Measurements from ENCODE around the gene PPP1R12B. TPM values are rescaled to one million over a fixed set of nuclear protein-coding genes. Genes with fewer than 3 reads are reported as not detected.

Gene PPP1R12B
- total and polyA plus RNA-seq, 4 donors: 4.0 to 31.6 (median 9.7) TPM

DNA sequence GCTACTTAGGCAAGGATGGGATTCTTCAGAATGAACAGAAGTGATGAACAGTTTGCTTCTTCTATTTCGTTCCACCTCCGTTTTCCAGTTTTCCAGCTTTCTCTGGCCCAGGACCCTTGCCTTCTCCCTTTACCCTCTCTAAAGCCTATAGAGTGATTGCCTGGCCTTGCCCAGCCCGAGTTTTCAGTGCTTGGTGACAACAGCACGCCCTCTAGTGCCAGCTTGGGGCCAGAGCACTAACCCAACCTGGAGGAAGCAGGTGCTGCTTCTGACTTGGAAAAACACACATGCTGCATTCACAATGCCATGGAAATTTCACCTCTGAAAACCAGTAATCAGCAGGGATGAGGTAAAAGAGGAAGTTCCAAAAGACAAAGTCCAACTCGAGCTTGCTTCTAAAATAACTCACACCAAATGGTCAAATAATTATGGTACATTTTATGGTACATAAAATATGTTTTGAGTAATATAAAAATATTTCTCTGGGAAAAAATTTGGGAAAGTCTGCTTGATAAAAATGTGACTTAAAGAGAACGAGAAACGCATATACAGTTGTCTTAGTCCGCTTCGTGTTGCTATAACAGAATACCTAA, 32.8 kb upstream of the PPP1R12B start (continued):
- TF ChIP-seq, protein P1, sequence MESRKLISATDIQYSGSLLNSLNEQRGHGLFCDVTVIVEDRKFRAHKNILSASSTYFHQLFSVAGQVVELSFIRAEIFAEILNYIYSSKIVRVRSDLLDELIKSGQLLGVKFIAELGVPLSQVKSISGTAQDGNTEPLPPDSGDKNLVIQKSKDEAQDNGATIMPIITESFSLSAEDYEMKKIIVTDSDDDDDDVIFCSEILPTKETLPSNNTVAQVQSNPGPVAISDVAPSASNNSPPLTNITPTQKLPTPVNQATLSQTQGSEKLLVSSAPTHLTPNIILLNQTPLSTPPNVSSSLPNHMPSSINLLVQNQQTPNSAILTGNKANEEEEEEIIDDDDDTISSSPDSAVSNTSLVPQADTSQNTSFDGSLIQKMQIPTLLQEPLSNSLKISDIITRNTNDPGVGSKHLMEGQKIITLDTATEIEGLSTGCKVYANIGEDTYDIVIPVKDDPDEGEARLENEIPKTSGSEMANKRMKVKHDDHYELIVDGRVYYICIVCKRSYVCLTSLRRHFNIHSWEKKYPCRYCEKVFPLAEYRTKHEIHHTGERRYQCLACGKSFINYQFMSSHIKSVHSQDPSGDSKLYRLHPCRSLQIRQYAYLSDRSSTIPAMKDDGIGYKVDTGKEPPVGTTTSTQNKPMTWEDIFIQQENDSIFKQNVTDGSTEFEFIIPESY (IDR thresholded peaks at IDR 0.05): no peak
- TF ChIP-seq FOXA2 (IDR thresholded peaks at IDR 0.05) (no peak), RXRA (IDR thresholded peaks at IDR 0.05) (no peak)

DNA sequence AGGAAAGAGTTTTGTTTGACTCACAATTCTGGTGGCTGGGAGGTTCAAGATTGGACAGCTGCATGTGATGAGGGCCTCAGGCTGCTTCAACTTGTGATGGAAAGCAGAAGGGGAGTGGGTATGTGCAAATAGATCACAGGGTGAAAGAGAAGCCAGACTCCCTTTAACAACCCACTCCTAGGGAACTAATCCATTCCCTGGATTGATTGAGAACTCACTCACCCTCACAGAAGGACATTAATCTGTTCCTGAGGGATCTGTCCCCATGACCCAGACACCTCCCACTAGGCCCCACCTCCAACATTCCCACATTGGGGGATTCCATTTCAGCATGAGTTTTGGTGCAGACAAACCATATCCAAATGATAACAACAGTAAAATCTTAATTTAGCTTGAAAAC, 32.3 kb upstream of the PPP1R12B start:
- no peaks in the 10 kb centered on the region for H3K4me1 ChIP-seq (ENCODE audit: control insufficient read depth in 4 of 4, insufficient read depth in 4 of 4, low read length in 3 of 4)
- H3K27me3 ChIP-seq (ENCODE audit: control insufficient read depth in 4 of 4, insufficient read depth in 4 of 4, low read length in 3 of 4): no peaks in the 10 kb centered on the region
- no peaks in the 10 kb centered on the region for H3K36me3 ChIP-seq (ENCODE audit: control insufficient read depth in 4 of 4, insufficient read depth in 3 of 4, low read depth in 1 of 4, low read length in 3 of 4)
- H3K9ac ChIP-seq (ENCODE audit: low read depth in 1 of 2, low read length in 2 of 2): no peak overlapping the region
- no peaks in the 10 kb centered on the region for H3K9me3 ChIP-seq (ENCODE audit: control insufficient read depth in 4 of 4, low read length in 3 of 4)
- no peak for DNase-seq (ENCODE audit: low spot score)
- no peak overlapping the region for H3K4me3 ChIP-seq (ENCODE audit: low read depth in 1 of 3, low read length in 3 of 3)
- H3K27ac ChIP-seq (ENCODE audit: low read depth in 1 of 2, low read length in 2 of 2): no peak overlapping the region
- TF ChIP-seq SP1 (IDR thresholded peaks at IDR 0.05) (no peak), GABPA (IDR thresholded peaks at IDR 0.05 in 1 of 2, conservative IDR thresholded peaks at IDR 0.05 in 1 of 2) (no peak), JUND (IDR thresholded peaks at IDR 0.05) (no peak), TAF1 (conservative IDR thresholded peaks at IDR 0.05) (no peak), HNF4A (conservative IDR thresholded peaks at IDR 0.05) (no peak), EGR1 (IDR thresholded peaks at IDR 0.05; ENCODE audit: low read depth in 2 of 2) (no peak), RAD21 (IDR thresholded peaks at IDR 0.05) (no peak), HNF4G (IDR thresholded peaks at IDR 0.05) (no peak), RXRA (IDR thresholded peaks at IDR 0.05) (no peak), FOXA2 (IDR thresholded peaks at IDR 0.05) (no peak), YY1 (IDR thresholded peaks at IDR 0.05) (no peak), NR2F2 (IDR thresholded peaks at IDR 0.05) (no peak)
- TF ChIP-seq, protein P2, sequence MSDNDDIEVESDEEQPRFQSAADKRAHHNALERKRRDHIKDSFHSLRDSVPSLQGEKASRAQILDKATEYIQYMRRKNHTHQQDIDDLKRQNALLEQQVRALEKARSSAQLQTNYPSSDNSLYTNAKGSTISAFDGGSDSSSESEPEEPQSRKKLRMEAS (IDR thresholded peaks at IDR 0.05): no peak
- TF ChIP-seq, protein P3, sequence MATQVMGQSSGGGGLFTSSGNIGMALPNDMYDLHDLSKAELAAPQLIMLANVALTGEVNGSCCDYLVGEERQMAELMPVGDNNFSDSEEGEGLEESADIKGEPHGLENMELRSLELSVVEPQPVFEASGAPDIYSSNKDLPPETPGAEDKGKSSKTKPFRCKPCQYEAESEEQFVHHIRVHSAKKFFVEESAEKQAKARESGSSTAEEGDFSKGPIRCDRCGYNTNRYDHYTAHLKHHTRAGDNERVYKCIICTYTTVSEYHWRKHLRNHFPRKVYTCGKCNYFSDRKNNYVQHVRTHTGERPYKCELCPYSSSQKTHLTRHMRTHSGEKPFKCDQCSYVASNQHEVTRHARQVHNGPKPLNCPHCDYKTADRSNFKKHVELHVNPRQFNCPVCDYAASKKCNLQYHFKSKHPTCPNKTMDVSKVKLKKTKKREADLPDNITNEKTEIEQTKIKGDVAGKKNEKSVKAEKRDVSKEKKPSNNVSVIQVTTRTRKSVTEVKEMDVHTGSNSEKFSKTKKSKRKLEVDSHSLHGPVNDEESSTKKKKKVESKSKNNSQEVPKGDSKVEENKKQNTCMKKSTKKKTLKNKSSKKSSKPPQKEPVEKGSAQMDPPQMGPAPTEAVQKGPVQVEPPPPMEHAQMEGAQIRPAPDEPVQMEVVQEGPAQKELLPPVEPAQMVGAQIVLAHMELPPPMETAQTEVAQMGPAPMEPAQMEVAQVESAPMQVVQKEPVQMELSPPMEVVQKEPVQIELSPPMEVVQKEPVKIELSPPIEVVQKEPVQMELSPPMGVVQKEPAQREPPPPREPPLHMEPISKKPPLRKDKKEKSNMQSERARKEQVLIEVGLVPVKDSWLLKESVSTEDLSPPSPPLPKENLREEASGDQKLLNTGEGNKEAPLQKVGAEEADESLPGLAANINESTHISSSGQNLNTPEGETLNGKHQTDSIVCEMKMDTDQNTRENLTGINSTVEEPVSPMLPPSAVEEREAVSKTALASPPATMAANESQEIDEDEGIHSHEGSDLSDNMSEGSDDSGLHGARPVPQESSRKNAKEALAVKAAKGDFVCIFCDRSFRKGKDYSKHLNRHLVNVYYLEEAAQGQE (IDR thresholded peaks at IDR 0.05): no peak
- TF ChIP-seq, protein P1 (IDR thresholded peaks at IDR 0.05): no peak
- TF ChIP-seq, protein P4, sequence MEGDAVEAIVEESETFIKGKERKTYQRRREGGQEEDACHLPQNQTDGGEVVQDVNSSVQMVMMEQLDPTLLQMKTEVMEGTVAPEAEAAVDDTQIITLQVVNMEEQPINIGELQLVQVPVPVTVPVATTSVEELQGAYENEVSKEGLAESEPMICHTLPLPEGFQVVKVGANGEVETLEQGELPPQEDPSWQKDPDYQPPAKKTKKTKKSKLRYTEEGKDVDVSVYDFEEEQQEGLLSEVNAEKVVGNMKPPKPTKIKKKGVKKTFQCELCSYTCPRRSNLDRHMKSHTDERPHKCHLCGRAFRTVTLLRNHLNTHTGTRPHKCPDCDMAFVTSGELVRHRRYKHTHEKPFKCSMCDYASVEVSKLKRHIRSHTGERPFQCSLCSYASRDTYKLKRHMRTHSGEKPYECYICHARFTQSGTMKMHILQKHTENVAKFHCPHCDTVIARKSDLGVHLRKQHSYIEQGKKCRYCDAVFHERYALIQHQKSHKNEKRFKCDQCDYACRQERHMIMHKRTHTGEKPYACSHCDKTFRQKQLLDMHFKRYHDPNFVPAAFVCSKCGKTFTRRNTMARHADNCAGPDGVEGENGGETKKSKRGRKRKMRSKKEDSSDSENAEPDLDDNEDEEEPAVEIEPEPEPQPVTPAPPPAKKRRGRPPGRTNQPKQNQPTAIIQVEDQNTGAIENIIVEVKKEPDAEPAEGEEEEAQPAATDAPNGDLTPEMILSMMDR (IDR thresholded peaks at IDR 0.05; ENCODE audit: low read depth, low read length, missing input control): no peak
- TF ChIP-seq, protein P5, sequence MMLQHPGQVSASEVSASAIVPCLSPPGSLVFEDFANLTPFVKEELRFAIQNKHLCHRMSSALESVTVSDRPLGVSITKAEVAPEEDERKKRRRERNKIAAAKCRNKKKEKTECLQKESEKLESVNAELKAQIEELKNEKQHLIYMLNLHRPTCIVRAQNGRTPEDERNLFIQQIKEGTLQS (IDR thresholded peaks at IDR 0.05): no peak

Measured in liver (tissue), 9 donors.